Esophagus squamous epithelium (tissue), 4 donors: ENCODE measurements around the gene WBP1L.

ENCODE experiments used
- POLR2A ChIP-seq, 4 donors: fragments of 450-650 bp; IDR thresholded peaks; one replicate each; pipeline ENCODE4 v1.6.1; 2017; ENCODE audit warnings: antibody characterized with exemption in 4 of 4, mild to moderate bottlenecking in 4 of 4, moderate library complexity in 3 of 4
- TF ChIP-seq, protein P1 (sequence below), 6 experiments: fragments of 450-650 bp in 4 of 6; fragments of 200-600 bp in 2 of 6; sonication (generic) in 2 of 6; IDR thresholded peaks; one replicate each; pipeline ENCODE4 v1.5.1; 2016 to 2019; ENCODE audit warnings: antibody characterized with exemption in 6 of 6, mild to moderate bottlenecking in 4 of 6, moderate library complexity in 4 of 6

DNA sequence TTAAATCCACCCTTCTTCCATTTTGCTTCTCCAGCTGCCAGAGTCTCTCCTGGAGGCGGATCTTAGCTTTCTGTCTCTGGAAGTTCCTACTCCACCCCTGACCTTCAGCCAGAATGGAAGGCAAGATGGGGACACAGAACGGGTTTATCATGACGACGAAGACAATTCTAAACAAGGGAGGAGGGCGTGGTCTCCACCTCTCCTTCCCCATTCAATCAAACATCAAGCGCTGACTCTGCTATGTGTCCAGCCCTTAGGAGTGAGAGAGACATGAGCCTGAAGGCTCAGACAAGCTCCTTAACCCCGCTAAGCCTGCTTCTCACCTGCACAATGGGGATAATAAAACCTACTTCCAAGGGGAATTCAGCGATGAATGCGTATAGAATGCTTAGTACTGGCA, 90.4 kb downstream of the WBP1L start:
- TF ChIP-seq, protein P1, sequence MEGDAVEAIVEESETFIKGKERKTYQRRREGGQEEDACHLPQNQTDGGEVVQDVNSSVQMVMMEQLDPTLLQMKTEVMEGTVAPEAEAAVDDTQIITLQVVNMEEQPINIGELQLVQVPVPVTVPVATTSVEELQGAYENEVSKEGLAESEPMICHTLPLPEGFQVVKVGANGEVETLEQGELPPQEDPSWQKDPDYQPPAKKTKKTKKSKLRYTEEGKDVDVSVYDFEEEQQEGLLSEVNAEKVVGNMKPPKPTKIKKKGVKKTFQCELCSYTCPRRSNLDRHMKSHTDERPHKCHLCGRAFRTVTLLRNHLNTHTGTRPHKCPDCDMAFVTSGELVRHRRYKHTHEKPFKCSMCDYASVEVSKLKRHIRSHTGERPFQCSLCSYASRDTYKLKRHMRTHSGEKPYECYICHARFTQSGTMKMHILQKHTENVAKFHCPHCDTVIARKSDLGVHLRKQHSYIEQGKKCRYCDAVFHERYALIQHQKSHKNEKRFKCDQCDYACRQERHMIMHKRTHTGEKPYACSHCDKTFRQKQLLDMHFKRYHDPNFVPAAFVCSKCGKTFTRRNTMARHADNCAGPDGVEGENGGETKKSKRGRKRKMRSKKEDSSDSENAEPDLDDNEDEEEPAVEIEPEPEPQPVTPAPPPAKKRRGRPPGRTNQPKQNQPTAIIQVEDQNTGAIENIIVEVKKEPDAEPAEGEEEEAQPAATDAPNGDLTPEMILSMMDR (IDR thresholded peaks at IDR 0.05), result no peak
- TF ChIP-seq POLR2A (IDR thresholded peaks at IDR 0.05), result no peak
